ENCODE data around the gene CDC42BPB. TPM values are rescaled to one million over a fixed set of nuclear protein-coding genes. Genes with fewer than 3 reads are reported as not detected.

The CDC42BPB gene
- total RNA-seq, 1 donor from 2014 or later, result 105 TPM

- intact Hi-C loops (cut with DNase I), result no loop called here
Measured at GRCh38 chr14:102951799-102952198, 105.5 kb downstream of the CDC42BPB start.

GRCh38 chr14:102951034-102951433, 106.3 kb downstream of the CDC42BPB start:
- intact Hi-C loops (cut with DNase I), result no loop called here
- no peaks in the 10 kb centered on the region for H3K4me1 ChIP-seq
- DNase-seq (ENCODE audit: extremely low spot score in 2 of 2), result no peak
- no peaks in the 10 kb centered on the region for H3K27me3 ChIP-seq
- TF ChIP-seq POLR2A (IDR thresholded peaks at IDR 0.05), result no peak
- TF ChIP-seq CTCF (IDR thresholded peaks at IDR 0.05), result no peak
- TF ChIP-seq POLR2AphosphoS5 (IDR thresholded peaks at IDR 0.05; ENCODE audit: insufficient read depth in 1 of 2, low read depth in 1 of 2), result no peak
- H3K36me3 ChIP-seq, result peaks cover 0 to 85% of the 10 kb centered on the region in 2 donors
- H3K27ac ChIP-seq, result no peak overlapping the region
- H3K9me3 ChIP-seq, result no peaks in the 10 kb centered on the region
- no peak overlapping the region for H3K4me3 ChIP-seq

More at GRCh38 chr14:102951799-102952198, 105.5 kb downstream of the CDC42BPB start:
- no peaks in the 10 kb centered on the region for H3K4me1 ChIP-seq
- H3K36me3 ChIP-seq, result peaks cover 0 to 84% of the 10 kb centered on the region in 2 donors
- no peaks in the 10 kb centered on the region for H3K9me3 ChIP-seq
- H3K4me3 ChIP-seq, result no peak overlapping the region
- H3K27ac ChIP-seq, result no peak overlapping the region
- no peaks in the 10 kb centered on the region for H3K27me3 ChIP-seq
- no peak for DNase-seq (ENCODE audit: extremely low spot score in 2 of 2)
- no peak for TF ChIP-seq POLR2AphosphoS5 (IDR thresholded peaks at IDR 0.05; ENCODE audit: insufficient read depth in 1 of 2, low read depth in 1 of 2)
- no peak for TF ChIP-seq CTCF (IDR thresholded peaks at IDR 0.05)
- no peak for TF ChIP-seq POLR2A (IDR thresholded peaks at IDR 0.05)

DNA sequence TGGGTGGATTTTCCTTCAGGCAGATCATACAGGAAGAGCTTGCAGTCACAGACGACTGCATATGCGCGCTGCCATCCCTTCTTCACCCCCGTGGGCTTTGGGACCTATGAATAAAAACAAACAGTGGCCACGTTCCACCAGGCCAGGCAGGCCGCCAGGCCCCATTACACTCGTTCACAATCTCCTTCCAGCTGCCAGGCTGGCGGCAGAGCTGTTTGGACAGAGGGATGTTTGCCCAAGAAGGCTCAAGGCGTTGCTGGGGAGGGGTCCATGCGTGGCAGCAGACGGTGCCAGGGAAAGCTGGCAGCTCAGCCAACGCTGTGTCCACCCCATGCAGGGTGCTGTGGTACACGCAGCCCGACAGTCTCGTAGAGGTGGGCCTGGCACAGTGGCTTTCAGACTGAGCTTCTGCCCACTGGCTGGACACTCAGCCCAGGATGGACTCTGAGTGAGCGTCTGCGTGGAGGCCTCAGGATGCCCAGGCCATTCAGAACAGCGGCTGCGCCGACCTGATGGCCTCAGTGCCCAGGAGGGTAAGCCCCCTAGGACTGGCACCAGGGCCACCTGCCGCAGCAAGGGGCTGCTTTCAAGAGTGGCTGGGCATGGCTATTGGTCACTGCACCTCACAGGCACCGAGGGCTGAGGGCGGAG, 107.4 kb downstream of the CDC42BPB start:
- H3K4me1 ChIP-seq, result no peaks in the 10 kb centered on the region
- TF ChIP-seq CTCF (IDR thresholded peaks at IDR 0.05), result no peak
- no peak for TF ChIP-seq POLR2AphosphoS5 (IDR thresholded peaks at IDR 0.05; ENCODE audit: insufficient read depth in 1 of 2, low read depth in 1 of 2)
- H3K36me3 ChIP-seq, result peaks cover 0 to 90% of the 10 kb centered on the region in 2 donors
- H3K9me3 ChIP-seq, result no peaks in the 10 kb centered on the region
- H3K27ac ChIP-seq, result no peak overlapping the region
- H3K27me3 ChIP-seq, result no peaks in the 10 kb centered on the region
- DNase-seq (ENCODE audit: extremely low spot score in 2 of 2), result no peak
- no peak overlapping the region for H3K4me3 ChIP-seq
- intact Hi-C loops (cut with DNase I), result no loop called here

DNA sequence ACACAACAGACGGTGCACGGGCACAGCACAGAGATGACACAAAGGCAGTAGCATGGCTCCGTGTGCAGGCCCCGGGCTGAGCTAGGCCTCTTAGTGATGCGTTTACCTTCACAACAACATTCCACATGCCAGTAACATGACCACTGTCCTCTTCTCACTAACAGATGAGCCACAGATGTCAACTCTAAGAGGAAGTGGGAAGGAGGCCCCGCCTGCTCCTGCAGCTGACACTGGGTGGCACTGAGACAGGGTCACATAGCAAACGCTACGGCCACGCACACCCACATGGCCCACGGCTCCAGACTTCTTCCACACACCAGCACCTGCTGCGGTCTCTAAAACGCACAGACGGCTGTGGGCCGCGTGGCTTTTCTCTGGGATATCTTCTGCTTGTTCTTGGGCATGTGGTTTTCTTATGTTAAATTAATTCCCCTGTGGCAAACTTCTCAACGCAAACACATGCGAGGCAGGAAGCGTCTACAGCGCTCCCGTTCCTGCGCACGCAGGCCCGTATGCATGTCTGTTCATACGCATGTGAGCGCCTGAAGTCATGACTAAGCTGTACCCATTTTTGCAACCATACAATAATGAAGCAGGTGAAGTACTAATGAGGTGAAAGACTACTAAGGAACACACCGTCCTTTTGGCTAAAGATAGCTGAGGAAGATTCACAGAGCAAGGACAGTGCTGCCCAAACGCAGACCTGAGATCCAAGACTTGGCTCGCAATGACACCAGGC, 108.1 kb downstream of the CDC42BPB start:
- intact Hi-C loops (cut with DNase I), result no loop called here
- H3K27ac ChIP-seq, result no peak overlapping the region
- H3K4me1 ChIP-seq, result no peaks in the 10 kb centered on the region
- no peaks in the 10 kb centered on the region for H3K27me3 ChIP-seq
- no peak overlapping the region for H3K4me3 ChIP-seq
- H3K9me3 ChIP-seq, result no peaks in the 10 kb centered on the region
- TF ChIP-seq CTCF (IDR thresholded peaks at IDR 0.05) (no peak), POLR2A (IDR thresholded peaks at IDR 0.05) (no peak), POLR2AphosphoS5 (IDR thresholded peaks at IDR 0.05; ENCODE audit: insufficient read depth in 1 of 2, low read depth in 1 of 2) (no peak)
- H3K36me3 ChIP-seq, result peaks cover 0 to 90% of the 10 kb centered on the region in 2 donors
- DNase-seq (ENCODE audit: extremely low spot score in 2 of 2), result no peak

GRCh38 chr14:102948698-102949061, 108.7 kb downstream of the CDC42BPB start:
- H3K27me3 ChIP-seq, result no peaks in the 10 kb centered on the region
- no peaks in the 10 kb centered on the region for H3K4me1 ChIP-seq
- H3K36me3 ChIP-seq, result peaks cover 0 to 90% of the 10 kb centered on the region in 2 donors
- H3K4me3 ChIP-seq, result no peak overlapping the region
- H3K27ac ChIP-seq, result no peak overlapping the region
- no peak for DNase-seq (ENCODE audit: extremely low spot score in 2 of 2)
- TF ChIP-seq CTCF (IDR thresholded peaks at IDR 0.05) (no peak), POLR2A (IDR thresholded peaks at IDR 0.05) (no peak), POLR2AphosphoS5 (IDR thresholded peaks at IDR 0.05; ENCODE audit: insufficient read depth in 1 of 2, low read depth in 1 of 2) (no peak)
- no peaks in the 10 kb centered on the region for H3K9me3 ChIP-seq
- intact Hi-C loops (cut with DNase I), result no loop called here

All from vagina (tissue), 2 donors.